HG03442 (cell line): ENCODE results near the gene TFAP2E.
"Not testable (repeated sequence)": the region's sequence is repeated elsewhere in the genome, so short reads cannot be mapped to it uniquely, and the experiment has no call there.

ENCODE experiments used
- ATAC-seq: cut with Tn5 transposase; IDR thresholded peaks from one replicate; pipeline ENCODE4 v1.9.1; 2021; ENCODE audit warnings: mild to moderate bottlenecking, moderate library complexity; ENCODE audit not compliant: unreplicated experiment

The TFAP2E gene

DNA sequence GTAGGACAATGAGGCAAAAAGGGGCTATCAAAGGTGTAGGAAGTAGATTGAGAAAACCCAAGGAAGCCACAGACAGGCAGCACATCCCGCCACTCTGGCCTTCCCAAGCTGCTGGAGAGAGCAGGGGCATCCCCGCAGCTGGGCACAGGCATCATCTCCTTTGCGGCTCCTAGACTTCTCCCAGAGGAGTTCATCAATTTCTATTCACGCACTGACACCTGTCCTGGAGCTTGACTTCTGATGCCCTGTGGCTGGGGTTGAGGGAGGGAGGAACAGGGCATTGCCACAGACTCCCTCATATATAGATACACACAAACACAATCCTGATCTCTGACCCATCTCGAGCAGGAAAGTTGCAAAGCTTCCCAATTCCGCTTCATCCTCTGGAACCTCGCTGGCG, 1.9 kb upstream of the TFAP2E start:
- no peak for ATAC-seq

DNA sequence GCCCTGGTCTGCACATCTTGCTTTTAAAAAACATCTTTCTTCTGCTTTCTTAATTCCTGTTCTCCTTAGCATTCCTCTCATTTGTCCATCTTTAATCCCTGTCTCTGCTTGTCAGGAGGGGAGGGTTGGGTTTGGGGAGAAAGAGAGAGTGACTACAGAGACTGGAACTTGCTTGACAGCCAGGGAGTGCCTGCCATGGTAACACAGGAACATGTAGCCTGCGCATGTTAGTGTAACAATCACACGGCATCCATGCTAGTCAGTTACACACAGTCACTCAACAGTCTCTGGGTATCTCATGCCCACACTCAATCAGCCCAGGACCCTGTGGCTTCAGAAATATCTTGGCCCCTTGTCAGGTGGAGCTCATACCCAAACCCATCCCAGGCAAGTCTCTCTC, 818 bp upstream of the TFAP2E start:
- no peak for ATAC-seq

DNA sequence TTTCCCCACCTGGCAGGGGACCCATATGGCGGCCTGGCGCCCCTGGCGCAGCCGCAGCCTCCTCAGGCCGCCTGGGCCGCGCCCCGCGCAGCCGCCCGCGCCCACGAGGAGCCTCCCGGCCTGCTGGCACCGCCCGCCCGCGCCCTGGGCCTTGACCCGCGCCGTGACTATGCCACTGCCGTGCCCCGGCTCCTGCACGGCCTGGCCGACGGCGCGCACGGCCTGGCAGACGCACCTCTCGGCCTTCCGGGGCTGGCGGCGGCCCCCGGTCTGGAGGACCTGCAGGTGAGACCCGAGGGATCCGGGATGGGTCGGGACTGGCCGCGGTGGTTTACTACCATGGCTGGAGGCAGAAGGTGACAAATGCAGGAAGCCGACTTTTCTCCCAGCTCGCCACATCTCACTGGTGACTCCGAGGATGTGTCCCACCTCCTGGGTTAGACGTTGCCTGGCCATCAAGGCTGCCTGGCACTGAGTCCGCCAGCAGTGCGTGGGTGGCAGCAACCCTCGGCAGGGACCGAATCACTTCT, 1.1 kb downstream of the TFAP2E start:
- ATAC-seq: no peak

DNA sequence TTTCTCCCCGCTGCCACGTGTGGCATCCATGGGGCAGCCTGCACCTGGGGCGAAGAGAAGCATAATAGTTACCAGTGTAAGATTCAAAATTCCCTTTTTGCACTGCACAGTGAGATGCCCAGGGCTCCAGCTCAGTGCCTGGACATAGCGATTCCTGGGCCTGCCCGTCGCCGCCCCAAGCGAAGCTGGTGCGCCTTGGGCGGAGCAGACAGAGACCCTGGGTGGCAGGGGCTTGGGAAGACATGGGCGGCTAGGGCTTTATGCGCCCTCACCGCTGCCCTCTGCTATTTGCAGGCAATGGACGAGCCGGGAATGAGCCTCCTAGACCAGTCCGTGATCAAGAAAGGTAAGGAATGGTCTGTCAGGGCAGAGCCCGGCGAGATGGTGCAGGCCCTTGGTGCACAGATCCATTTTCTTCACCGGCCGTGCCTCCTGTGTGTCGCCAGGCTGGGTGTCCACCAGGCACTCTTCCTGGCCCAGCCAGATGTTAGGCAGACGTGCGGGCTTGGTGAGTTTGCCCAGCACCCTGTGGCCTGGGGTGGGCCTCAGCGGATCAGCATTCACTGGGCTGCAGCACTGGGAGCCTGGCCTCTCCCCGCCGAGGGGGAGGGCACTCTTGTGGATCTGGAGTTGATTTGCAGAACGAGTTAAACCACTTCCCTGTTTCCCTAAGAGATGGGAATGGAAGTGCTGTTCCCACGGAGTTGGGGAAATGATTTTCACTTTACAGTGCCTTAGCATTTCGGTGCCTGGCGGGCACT, 1.7 kb downstream of the TFAP2E start:
- no peak for ATAC-seq

DNA sequence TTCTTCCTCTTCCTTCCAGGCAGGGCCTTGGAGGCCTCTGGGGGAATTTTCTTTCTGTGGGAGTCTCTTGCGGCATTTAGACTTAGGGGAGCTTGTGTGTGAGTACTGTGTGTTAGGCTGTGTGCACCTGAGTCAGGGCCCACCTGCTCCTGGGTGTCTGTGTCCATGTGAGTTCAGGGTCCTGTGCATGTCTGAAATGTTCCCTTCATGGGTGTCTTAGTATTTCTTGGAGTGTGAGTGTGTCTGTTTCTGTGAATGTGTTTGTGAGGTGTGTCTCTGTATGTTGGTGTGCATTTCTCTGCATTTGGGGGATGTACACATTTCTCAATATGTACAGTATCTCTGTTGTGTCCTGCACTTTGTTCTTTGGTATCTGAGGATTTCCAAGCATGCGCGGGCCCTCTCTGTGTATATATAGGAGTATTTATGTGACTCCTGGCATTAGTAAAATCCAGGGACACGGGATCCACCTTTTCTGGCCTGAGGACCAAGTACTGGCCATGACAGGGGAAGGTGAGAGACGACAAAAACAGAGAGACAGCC, 2.4 kb downstream of the TFAP2E start:
- ATAC-seq: no peak

DNA sequence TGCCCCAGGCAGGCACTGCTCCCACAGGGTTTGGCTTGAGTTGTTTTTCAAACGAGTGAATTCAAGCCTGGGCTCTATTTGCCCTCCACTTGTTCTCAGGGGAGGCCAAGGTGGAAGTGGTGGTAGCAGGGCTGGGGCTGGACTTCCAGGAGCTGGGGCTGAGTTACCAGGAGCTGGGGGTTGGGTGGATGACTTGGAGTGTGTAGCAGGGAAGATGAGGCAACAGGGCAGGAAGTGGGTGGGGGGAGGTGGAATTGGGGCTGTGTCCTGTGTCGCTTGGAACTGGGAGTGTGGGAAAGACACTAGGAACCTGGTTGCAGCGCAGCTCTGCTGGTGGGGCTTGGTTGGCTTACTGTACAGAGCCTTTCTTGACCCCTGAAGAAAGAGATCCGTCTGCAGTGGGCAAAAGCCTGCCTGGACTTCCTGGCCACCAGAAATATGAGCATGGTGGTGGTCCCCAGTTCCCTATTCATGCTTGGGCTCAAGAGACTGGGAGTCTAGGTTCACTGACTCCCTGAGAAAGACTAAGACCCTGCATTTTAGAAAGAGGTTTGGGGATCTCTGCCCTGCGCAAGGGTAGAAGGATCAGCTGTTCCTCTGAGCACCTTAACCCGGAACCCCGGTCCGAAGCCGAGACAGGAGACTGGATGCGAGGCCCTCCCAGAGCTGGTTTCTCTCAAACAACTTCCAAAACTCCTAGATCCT, 3.1 kb downstream of the TFAP2E start:
- no peak for ATAC-seq

DNA sequence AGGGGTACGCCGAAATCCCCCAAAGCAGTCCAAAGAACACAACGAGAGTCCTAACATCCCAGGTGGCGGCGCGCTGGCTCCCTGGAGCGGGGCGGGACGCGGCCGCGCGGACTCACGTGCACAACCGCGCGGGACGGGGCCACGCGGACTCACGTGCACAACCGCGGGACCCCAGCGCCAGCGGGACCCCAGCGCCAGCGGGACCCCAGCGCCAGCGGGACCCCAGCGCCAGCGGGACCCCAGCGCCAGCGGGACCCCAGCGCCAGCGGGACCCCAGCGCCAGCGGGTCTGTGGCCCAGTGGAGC, 3.6 kb downstream of the TFAP2E start:
- not testable (repeated sequence) for ATAC-seq

DNA sequence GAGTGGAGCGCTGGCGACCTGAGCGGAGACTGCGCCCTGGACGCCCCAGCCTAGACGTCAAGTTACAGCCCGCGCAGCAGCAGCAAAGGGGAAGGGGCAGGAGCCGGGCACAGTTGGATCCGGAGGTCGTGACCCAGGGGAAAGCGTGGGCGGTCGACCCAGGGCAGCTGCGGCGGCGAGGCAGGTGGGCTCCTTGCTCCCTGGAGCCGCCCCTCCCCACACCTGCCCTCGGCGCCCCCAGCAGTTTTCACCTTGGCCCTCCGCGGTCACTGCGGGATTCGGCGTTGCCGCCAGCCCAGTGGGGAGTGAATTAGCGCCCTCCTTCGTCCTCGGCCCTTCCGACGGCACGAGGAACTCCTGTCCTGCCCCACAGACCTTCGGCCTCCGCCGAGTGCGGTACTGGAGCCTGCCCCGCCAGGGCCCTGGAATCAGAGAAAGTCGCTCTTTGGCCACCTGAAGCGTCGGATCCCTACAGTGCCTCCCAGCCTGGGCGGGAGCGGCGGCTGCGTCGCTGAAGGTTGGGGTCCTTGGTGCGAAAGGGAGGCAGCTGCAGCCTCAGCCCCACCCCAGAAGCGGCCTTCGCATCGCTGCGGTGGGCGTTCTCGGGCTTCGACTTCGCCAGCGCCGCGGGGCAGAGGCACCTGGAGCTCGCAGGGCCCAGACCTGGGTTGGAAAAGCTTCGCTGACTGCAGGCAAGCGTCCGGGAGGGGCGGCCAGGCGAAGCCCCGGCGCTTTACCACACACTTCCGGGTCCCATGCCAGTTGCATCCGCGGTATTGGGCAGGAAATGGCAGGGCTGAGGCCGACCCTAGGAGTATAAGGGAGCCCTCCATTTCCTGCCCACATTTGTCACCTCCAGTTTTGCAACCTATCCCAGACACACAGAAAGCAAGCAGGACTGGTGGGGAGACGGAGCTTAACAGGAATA, 4.2 kb downstream of the TFAP2E start:
- no peak for ATAC-seq

DNA sequence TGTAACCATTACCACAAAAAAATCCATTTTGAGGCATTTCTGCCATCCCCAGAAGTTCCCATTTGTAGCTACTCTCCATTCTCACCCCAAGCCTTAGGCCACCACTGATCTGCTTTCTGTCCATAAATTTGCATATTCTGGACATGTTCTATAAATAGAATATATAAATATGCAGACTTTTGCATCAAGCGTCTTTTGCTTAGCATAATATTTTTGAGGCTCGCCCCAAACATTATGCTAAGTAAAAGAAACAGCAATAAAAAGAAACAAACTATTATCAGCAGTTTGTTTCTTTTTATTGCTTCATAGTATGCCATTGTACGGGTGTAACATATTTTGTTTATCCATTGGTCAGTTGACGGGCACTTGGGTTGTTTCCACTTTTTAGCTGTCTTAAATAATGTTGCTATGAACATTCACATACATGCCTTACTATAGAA, 7.9 kb downstream of the TFAP2E start:
- ATAC-seq: no peak

DNA sequence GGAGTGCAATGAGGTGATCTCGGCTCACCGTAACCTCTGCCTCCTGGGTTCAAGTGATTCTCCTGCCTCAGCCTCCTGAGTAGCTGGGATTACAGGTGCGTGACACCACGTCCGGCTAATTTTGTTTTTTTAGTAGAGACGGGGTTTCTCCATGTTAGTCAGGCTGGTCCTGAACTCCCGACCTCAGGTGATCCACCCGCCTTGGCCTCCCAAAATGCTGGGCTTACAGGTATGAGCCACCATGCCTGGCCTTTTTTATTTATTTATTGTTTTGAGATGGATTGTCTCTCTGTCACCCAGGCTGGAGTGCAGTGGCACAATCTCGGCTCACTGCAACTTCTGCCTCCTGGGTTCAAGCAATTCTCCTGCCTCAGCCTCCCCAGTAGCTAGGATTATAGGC, 8.5 kb downstream of the TFAP2E start:
- not testable (repeated sequence) for ATAC-seq

DNA sequence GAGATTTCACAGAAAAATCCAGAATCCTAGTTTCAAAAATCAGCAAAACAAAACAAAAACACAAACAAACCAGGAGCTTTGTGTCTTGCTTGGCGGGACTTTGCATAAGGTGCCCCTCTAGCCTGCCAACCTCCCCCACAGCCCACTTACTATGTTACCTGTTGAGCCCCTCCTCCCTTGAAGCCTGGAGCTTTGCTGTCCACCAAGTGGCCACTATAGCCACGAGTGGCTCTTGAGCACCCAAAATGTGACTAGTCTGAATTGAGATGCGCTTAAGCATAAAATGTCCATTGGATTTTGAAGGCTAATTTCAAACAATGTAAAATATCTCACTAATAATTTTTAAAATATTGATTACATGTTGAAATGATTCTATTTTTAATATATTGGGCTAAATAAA, 12.2 kb downstream of the TFAP2E start:
- no peak for ATAC-seq

DNA sequence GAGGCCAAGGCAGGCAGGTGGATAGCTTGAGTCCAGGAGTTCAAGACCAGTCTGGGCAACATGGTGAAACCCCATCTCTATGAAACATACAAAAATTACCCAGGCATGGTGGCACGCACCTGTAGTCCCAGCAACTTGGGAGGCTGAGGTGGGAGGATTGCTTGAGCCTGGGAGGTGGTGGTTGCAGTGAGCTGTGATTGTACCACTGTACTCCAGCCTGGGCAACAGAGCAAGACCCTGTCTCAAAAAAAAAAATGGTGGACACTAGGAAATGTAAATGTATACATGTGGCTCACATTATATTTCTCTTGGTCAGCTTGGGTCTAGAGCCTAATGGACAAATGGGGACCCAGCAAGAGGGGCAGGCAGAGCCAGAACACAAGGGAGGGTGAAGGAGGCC, 12.7 kb downstream of the TFAP2E start:
- ATAC-seq: not testable (repeated sequence)

DNA sequence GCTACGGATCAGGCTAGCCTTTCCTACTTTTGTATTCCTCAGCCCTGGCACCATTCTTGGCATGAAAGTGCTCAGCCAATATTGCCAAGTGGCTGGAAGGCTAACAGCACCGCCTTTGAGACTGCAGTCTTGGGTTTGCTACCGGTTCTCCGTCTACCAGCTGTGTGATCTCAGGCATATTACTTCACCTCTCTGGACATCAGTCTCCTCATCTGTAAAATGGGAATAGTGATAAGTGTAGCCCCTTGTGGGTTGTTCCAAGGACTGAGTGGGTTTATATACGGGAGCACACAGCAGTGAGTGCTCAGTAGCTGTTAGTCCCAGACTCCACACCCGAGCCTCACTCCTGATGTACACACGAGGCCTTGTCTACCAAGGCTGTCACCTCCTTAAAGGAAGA, 13.7 kb downstream of the TFAP2E start:
- no peak for ATAC-seq

DNA sequence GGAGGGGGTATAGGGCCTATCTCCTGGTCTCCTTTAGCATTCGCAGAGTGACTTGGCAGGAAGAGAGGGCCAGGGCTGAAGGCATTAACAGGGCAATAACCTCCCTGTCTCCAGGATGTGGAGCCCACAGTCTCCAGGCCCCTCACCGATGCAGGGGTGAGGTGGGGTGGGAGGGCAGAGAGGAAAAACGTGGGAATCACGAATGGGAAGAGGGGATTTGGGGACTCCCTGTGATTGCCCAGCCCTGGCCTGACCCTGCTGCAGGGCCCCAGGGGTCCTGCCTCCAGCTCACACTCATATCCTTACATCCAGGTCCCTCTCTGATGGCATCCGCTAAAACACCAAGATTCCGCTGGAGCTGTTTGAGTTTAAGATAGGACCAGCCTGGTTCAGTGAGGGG, 14.6 kb downstream of the TFAP2E start:
- ATAC-seq: no peak

DNA sequence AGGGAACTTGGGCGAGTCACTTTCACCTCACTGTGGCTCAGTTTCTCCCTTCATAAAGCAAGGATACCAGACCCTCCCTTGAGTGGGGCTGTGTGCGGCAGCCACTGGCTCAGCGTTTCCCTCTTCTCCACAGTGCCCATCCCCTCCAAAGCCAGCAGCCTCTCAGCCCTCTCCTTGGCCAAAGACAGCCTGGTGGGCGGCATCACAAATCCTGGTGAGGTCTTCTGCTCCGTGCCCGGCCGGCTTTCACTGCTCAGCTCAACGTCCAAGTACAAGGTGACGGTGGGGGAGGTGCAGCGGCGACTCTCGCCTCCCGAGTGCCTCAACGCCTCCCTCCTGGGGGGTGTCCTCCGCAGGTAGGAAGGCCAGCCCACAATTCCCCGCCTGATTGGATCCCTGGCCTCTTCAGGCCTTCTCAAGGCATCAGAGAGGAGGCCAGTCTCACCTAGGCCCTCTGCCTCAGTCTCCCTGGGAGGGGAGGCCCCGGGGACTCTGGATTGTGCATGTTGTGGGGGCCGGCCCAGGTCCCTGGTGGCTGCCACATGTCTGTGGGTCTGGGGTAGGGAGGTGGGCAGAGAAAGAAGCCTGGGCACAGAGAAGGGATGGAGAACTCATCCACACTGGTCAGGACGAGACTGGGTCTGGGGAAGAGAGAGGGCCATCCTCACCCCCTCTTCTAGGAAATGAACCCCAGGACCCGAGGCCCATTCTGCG, 15.2 kb downstream of the TFAP2E start:
- no peak for ATAC-seq

DNA sequence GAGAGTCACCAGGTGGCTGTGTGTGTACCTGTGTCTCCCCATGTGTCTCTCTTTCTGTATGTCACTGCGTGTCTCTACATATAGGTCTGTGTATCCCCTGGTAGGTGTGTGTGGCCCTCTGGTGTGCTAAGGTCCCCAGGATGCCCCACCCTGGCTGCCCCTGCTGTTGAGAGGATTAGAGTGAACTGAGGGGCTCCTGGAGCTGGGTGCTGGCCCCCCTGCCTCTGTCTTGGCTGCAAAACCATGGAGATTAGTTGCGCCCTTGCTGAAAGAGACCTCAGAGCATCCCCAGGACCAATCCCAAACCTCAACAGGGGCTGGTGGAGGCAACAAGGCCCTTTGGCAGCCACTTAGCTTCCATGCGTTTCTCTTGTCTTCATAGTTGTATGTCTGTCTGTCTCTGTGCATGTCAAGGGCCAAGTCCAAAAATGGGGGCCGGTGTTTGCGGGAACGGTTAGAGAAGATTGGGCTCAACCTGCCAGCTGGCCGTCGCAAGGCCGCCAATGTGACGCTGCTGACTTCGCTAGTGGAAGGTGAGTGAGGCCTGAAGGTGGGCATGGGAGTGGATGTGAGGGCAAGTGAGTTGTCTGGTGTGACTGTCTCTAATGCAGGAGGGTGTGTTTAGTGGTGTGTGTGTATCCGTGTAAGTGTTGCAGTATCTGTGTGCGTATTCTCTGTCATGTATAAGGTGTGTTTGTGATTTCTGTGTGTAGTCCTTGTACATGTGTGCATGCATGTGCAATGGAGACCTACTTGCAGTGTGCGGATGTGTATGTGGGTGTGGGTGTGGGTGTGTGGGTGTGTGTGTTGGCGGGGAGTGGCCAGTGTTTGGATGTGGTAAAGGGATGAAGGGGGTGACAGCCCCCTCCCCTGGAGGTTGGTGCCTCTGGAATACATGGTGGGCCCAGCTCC, 16.7 kb downstream of the TFAP2E start:
- ATAC-seq: no peak

DNA sequence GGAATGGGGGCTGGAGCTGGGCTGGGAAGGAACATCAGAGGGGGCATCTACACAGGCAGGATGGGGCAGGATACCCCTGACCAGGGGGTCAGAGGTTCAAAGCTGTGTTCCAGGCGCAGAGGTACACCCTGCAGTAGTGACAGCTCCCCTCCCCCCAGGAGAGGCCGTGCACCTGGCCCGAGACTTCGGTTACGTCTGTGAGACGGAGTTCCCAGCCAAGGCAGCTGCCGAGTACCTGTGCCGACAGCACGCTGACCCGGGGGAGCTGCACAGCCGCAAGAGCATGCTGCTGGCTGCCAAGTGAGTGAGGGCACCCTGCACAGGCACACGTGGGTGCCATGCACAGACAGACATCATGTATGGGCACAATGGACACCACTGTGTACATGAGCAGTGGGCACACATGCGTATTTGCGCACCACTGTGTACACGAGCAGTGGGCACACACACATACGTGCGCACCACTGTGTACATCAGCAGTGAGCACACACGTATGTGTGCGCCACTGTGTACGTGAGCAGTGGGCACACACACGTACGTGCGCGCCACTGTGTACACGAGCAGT, 17.4 kb downstream of the TFAP2E start:
- ATAC-seq: no peak

DNA sequence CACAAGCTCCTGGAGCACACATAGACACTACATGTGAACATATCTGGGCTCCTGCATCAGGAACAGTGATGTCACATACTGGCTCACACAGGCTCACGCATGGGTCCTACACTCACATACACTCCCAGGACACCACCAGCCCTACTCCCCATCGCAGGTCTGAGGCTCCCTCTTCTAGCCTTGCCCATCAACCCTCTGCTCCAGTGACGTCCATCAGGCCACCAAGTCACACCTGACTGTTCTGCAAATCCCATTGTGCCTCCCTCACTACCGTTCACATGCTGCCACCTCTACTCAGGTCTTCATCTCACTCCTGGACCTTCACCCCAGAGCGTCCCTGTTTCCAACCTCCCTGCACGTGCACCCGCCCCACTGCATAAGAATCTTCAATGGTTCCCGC, 18.1 kb downstream of the TFAP2E start:
- no peak for ATAC-seq
